Frontal cortex (tissue), 4 donors: ENCODE data around the gene SAMHD1. TPM values are rescaled to one million over a fixed set of nuclear protein-coding genes. Genes with fewer than 3 reads are reported as not detected.
"Not testable (repeated sequence)": the region's sequence is repeated elsewhere in the genome, so short reads cannot be mapped to it uniquely, and the experiment has no call there.

Experiments
- DNase-seq, 2 donors: peaks; one replicate each; pipeline ENCODE4 v3.0.0; 2012; ENCODE audit warnings: low spot score in 2 of 2
- FAIRE-seq: peaks from 2 replicates; lab custom pipeline; 2012; peaks lifted over from hg19 to GRCh38; lab: Jason Lieb, UNC
- total RNA-seq: library from RNA; depleted of rRNA; stranded (reverse); fragments of >200 nt; gene quantifications from one replicate; pipeline ENCODE4 v1.2.3, GENCODE V29; 2014
- donor health status: control.
- donor health status: control.
- donor health status: control.

SAMHD1 gene
- total RNA-seq, 1 donor from 2014 or later: 48.5 TPM

GRCh38 chr20:36957875-36958667, 6.6 kb upstream of the SAMHD1 start:
- FAIRE-seq (no peak), DNase-seq (no peak)

GRCh38 chr20:36956674-36957073, 5.2 kb upstream of the SAMHD1 start:
- no peak for FAIRE-seq
- no peak for DNase-seq

GRCh38 chr20:36956016-36956415, 4.5 kb upstream of the SAMHD1 start:
- DNase-seq: no peak
- no peak for FAIRE-seq

DNA sequence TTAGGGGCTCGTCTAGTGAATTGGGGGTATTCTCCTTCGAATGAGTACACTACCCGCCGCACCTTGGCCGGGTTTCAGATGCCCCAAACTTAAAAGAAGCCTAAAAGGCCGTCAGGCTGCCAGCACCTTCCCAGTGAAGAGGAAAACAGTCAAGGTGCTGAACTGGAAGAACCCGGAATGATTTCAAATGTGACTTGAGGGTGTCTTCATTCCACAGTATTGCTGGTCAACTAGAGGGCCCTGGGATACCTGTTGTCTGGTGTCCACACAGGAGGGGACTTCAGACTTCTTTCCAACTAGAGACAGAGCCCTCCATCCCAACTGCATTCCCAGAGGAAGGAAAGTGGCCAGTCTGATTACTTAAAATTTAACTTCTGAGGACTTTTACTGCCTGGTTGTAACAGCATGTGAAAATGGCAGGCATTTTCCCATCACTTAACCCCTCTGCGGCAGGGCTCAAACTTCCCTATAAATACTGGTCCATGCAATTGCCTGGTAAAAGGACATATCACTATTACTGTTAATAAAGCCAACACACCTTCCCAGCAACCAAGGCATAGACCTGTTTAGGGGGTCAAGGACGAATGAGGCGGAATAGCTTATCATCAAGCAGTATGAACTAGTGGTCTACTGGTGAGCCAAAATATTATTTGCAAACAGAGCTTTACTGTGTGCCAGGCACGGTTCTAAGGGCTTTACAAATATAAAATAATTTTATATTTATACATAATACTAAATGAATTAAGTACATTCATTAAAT, 651 bp upstream of the SAMHD1 start:
- FAIRE-seq (no peak), DNase-seq (no peak)

- FAIRE-seq (no peak), DNase-seq (no peak)
Observed at GRCh38 chr20:36950414-36951197, 902 bp downstream of the SAMHD1 start.

DNA sequence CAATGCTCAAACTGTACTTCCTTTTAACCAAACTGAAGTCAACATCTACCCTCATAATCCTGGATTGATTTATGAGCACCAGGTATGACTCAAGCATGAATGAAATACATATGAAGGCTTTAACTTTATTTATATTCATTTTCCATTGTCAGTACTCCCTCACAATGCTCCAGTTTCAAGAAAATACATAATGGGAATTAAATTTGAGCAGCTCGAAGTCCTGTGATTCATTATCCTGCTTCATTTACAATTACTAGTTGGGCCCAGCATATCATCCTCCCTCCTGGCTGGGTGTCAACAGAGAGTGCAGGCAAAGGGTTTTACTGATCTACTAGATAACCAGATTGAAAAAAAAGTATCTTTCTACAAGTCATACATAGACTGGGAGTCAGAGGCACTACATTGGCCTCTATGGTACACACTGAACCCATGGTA, 10.1 kb downstream of the SAMHD1 start:
- DNase-seq: no peak
- FAIRE-seq: no peak

DNA sequence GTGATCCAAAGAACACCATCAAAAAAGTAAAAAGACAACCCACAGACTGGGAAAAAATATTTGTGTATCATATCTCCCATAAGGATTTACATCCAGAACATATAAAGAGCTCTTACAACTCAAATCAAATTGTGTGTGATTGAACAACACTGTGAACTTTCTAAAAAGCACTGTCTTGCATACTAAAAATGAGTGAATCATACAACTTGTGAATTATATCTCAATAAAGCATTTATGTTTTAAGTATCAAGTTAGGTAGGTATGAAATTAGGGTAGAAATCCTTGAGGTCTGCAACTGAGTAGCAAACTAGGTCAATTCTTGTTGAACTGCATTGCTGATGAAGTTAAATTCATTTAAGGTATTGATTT, 14.1 kb downstream of the SAMHD1 start:
- DNase-seq: no peak
- no peak for FAIRE-seq

- not testable (repeated sequence) for FAIRE-seq, DNase-seq
Observed at GRCh38 chr20:36936761-36937401, 14.6 kb downstream of the SAMHD1 start.

- DNase-seq (no peak), FAIRE-seq (no peak)
Observed at GRCh38 chr20:36936341-36936740, 15.2 kb downstream of the SAMHD1 start.

- not testable (repeated sequence) for FAIRE-seq, DNase-seq
Observed at GRCh38 chr20:36933571-36933970, 17.9 kb downstream of the SAMHD1 start.

GRCh38 chr20:36932476-36933426, 18.8 kb downstream of the SAMHD1 start:
- DNase-seq (no peak), FAIRE-seq (no peak)

GRCh38 chr20:36932067-36932466, 19.4 kb downstream of the SAMHD1 start:
- not testable (repeated sequence) for FAIRE-seq, DNase-seq

- FAIRE-seq: no peak
- no peak for DNase-seq
Observed at GRCh38 chr20:36929691-36930090, 21.8 kb downstream of the SAMHD1 start.

DNA sequence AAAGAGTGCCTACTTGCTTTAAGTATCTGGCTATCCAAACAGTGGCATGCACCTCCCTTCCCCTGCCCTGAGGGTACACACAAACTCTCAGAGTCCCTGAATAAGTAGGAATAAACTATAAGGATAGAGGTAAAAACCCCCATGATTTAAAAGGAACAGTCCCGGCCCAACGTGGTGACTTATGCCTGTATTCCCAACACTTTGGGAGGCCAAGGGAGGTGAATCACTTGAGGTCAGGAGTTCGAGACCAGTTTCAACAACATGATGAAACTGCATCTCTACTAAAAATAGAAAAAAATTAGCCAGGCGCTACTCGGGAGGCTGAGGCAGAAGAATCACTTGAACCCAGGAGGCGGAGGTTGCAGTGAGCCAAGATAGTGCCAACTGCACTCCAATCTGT, 22.2 kb downstream of the SAMHD1 start:
- DNase-seq: no peak
- no peak for FAIRE-seq

GRCh38 chr20:36927704-36928103, 23.8 kb downstream of the SAMHD1 start:
- FAIRE-seq (no peak), DNase-seq (no peak)

DNA sequence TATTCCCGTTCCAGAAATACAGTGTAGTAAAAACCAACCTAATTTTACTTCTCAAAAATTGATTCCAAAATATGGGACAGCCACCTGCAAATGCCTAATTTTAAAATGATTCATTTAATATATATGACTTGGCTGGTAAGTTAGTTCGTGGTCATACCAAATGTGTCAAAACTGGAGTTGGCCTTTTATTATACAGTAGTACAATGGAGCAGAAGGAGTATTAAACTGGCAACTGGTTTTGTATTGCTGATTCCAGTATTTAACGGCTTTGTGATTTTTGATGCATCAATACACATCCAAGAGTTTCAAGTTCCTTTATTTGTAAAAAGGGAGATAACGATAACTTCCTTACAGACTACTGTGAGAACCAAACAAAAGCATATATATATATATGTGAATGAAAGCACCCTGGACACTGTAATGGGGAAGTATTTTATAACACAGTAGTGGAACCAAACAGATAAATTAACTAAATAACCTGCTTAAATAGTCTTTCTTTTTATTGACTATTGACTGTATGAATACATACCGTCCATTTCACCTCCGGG, 24.8 kb downstream of the SAMHD1 start:
- DNase-seq (no peak), FAIRE-seq (no peak)

- FAIRE-seq: no peak
- DNase-seq: no peak
Observed at GRCh38 chr20:36925234-36925633, 26.3 kb downstream of the SAMHD1 start.

DNA sequence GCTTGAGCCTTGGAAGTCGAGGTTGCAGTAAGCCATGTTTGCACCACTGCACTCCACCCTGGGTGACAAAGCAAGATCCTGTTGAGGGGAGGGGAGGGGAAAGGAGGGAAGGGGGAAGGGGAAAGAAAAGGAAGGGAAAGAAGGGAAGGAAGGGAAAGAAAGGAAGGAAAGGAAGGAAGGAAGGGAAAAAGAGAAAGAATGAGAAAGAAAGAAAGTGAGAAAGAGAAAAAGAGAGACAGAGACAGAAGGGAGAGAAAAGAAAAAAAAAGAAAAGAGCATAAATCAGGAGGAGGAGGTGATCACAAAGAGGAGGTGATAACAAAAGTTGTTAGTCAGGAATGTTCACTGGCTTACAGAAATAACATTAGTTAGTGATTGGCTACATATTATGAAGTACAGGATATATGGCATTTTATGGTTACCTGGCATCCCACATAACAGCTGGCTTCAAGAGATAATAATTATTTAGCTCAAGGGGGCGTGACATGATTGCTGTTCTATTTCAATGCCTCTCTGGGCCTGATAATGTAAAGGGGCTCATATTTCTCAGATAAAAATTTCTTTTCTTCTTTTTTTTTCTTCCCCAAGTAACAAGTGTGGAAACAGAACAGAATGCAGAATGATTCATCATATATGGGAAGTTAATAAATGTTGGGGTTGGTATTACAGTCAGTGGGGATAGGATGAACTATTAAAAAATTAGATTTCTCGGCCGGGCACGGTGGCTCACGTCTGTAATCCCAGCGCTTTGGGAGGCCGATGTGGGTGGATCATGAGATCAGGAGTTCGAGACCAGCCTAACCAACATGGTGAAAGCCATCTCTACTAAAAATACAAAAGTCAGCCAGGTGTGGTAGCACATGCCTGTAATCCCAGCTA, 27.1 kb downstream of the SAMHD1 start:
- FAIRE-seq (no peak), DNase-seq (no peak)
